GM23338 (cell line): ENCODE data around the gene EIF5A.

ENCODE experiments used
- CREB1 ChIP-seq: fragments of 250-450 bp; sonication (Bioruptor Pico); IDR thresholded peaks from 2 replicates; pipeline ENCODE4 v1.5.0; 2020; ENCODE audit warnings: low read depth, mild to moderate bottlenecking, moderate library complexity
- CTCF ChIP-seq, 2 experiments: fragments of 200-600 bp in 1 of 2; sonication (generic) in 1 of 2; conservative IDR thresholded peaks; 2 replicates each; pipeline versions ENCODE4 v1.5.1 to v1.6.1; 2016 to 2017; ENCODE audit warnings: antibody characterized with exemption in 2 of 2, low read depth in 2 of 2, mild to moderate bottlenecking in 2 of 2, moderate library complexity in 1 of 2
- ETS1 ChIP-seq: IDR thresholded peaks from 2 replicates; pipeline ENCODE4 v1.6.1; 2016; ENCODE audit warnings: antibody characterized with exemption
- EZH2 ChIP-seq: fragments of 200-600 bp; sonication (generic); IDR thresholded peaks from one replicate; pipeline ENCODE4 v1.8.0; 2017; ENCODE audit warnings: antibody characterized with exemption, mild to moderate bottlenecking, low read depth; ENCODE audit not compliant: unreplicated experiment
- EZH2phosphoT487 ChIP-seq: fragments of 200-600 bp; sonication (generic); IDR thresholded peaks from one replicate; pipeline ENCODE4 v1.8.1; 2018; ENCODE audit warnings: antibody characterized with exemption; ENCODE audit not compliant: unreplicated experiment
- JUNB ChIP-seq: IDR thresholded peaks from one replicate; pipeline ENCODE4 v1.6.1; 2016; ENCODE audit warnings: antibody characterized with exemption; ENCODE audit not compliant: unreplicated experiment
- POLR2AphosphoS5 ChIP-seq: IDR thresholded peaks from 2 replicates; pipeline ENCODE4 v1.6.1; 2016; ENCODE audit warnings: antibody characterized with exemption, low read depth
- REST ChIP-seq: IDR thresholded peaks from one replicate; pipeline ENCODE4 v1.6.1; 2018; ENCODE audit warnings: antibody characterized with exemption; ENCODE audit not compliant: unreplicated experiment
- STAT1 ChIP-seq: IDR thresholded peaks from one replicate; pipeline ENCODE4 v1.6.1; 2016; ENCODE audit warnings: antibody characterized with exemption; ENCODE audit not compliant: unreplicated experiment
- ZNF114 ChIP-seq: fragments of 250-450 bp; sonication (Bioruptor Pico); IDR thresholded peaks from 2 replicates; pipeline ENCODE4 v1.5.0; 2020; ENCODE audit warnings: mild to moderate bottlenecking, moderate library complexity

GRCh38 chr17:7294614-7295153 lies 12.7 kb upstream of the EIF5A start, which contains the start of gene YBX2:
- TF ChIP-seq CTCF (conservative IDR thresholded peaks at IDR 0.05; ENCODE audit: low read depth in 2 of 2) (no peak), REST (no peak), POLR2AphosphoS5 (no peak; the same call in 1 of the 2 replicates), STAT1 (no peak), EZH2 (no peak), CREB1 (no peak), EZH2phosphoT487 (no peak), JUNB (no peak), ZNF114 (no peak), ETS1 (no peak)
